Measurements from ENCODE around the gene ATF7.

- no peak for TF ChIP-seq FOXK2 (conservative IDR thresholded peaks at IDR 0.05 in 1 of 2, IDR thresholded peaks at IDR 0.05 in 1 of 2; ENCODE audit: low read depth in 2 of 2)
- TF ChIP-seq ZNF184 (CRISPR knock-in tag; IDR thresholded peaks at IDR 0.05), result no peak
- TF ChIP-seq CTCF (IDR thresholded peaks at IDR 0.05 in 2 of 3, conservative IDR thresholded peaks at IDR 0.05 in 1 of 3; ENCODE audit: insufficient read depth in 2 of 3, low read depth in 1 of 3, low read length in 3 of 3), result no peak
- TF ChIP-seq SP2 (IDR thresholded peaks at IDR 0.05; ENCODE audit: extremely low read depth, low read depth, low read length, poor library complexity, severe bottlenecking), result no peak
- no peak for TF ChIP-seq ZBTB2 (IDR thresholded peaks at IDR 0.05)
These were observed 31.1 kb downstream of the ATF7 start for GRCh38 chr12:53594897-53595615.

Data from K562 (cell line).